B cell (primary cell): ENCODE measurements around the gene NSUN6. TPM values are rescaled to one million over a fixed set of nuclear protein-coding genes. Genes with fewer than 3 reads are reported as not detected.

Experiments
- ATAC-seq: fragments of 200-7000 bp; cut with Tn5 transposase; one replicate; pipeline ENCODE4 v1.10.0; 2021; ENCODE audit warnings: low read depth, mild to moderate bottlenecking, moderate number of reproducible peaks, moderate library complexity
- CTCF ChIA-PET: fragments of 350-600 bp; sonication (Branson Sonifier 250); formaldehyde crosslinking; loops from one replicate; lab custom pipeline; 2021; ENCODE audit warnings: antibody characterized with exemption, inconsistent platforms; lab: Charles Lee
- POLR2A ChIA-PET: fragments of 350-600 bp; sonication (Branson Sonifier 250); formaldehyde crosslinking; loops from one replicate; lab custom pipeline; 2021; ENCODE audit warnings: antibody characterized with exemption; lab: Charles Lee
- DNase-seq: peaks from one replicate; pipeline ENCODE4 v3.0.0; 2013
- H2AFZ ChIP-seq: 2 replicates; pipeline ENCODE4 v1.6.1; 2012; ENCODE audit warnings: mild to moderate bottlenecking, low read depth, low read length; ENCODE audit not compliant: insufficient read depth, poor library complexity, severe bottlenecking
- H3K27ac ChIP-seq, 2 donors: 1 replicate in 1 of 2; 2 replicates in 1 of 2; pipeline ENCODE4 v1.5.1; 2012 to 2013; ENCODE audit warnings: low read length in 2 of 2, mild to moderate bottlenecking in 2 of 2, moderate library complexity in 1 of 2
- H3K27me3 ChIP-seq, 4 experiments: fragments of 200-600 bp in 1 of 4; sonication (generic) in 1 of 4; replicated peaks in 1 of 4; 1 replicate in 2 of 4; 2 replicates in 2 of 4; pipeline versions ENCODE4 v1.6.1 to v1.7.0; 2013 to 2016; ENCODE audit warnings: low read length in 3 of 4, mild to moderate bottlenecking in 2 of 4, mixed read lengths in 1 of 4, moderate library complexity in 1 of 4; ENCODE audit not compliant: insufficient read depth in 4 of 4, control insufficient read depth in 3 of 4; ENCODE audit errors: control extremely low read depth in 1 of 4
- H3K36me3 ChIP-seq, 2 experiments: replicated peaks in 1 of 2; 1 replicate in 1 of 2; 2 replicates in 1 of 2; pipeline versions ENCODE4 v1.6.1 to v1.7.1; 2013; ENCODE audit warnings: low read length in 1 of 2; ENCODE audit not compliant: insufficient read depth in 2 of 2, control insufficient read depth in 1 of 2; ENCODE audit errors: control extremely low read depth in 1 of 2, extremely low read depth in 1 of 2
- H3K4me1 ChIP-seq, 2 donors: fragments of 200-600 bp in 1 of 2; sonication (generic) in 1 of 2; 1 replicate in 1 of 2; 2 replicates in 1 of 2; pipeline versions ENCODE4 v1.5.1 to v1.6.1; 2013 to 2017; ENCODE audit warnings: low read length in 2 of 2; ENCODE audit not compliant: control insufficient read depth in 2 of 2, insufficient read depth in 2 of 2
- H3K4me2 ChIP-seq: replicated peaks from 2 replicates; pipeline ENCODE3; 2012; ENCODE audit warnings: mild to moderate bottlenecking, low read depth, low read length; ENCODE audit not compliant: poor library complexity, severe bottlenecking
- H3K4me3 ChIP-seq, 5 experiments: fragments of 200-600 bp in 1 of 5; sonication (generic) in 1 of 5; 1 replicate in 3 of 5; 2 replicates in 2 of 5; pipeline versions ENCODE4 v1.5.1 to v1.7.0; 2011 to 2016; ENCODE audit warnings: low read length in 4 of 5, mild to moderate bottlenecking in 4 of 5, low read depth in 2 of 5, control low read depth in 1 of 5, moderate library complexity in 1 of 5; ENCODE audit not compliant: insufficient read depth in 1 of 5; ENCODE audit errors: control extremely low read depth in 1 of 5, extremely low read depth in 1 of 5
- H3K79me2 ChIP-seq: fragments of 200-600 bp; sonication (generic); one replicate; pipeline ENCODE4 v1.6.0; 2016; ENCODE audit warnings: low read length; ENCODE audit not compliant: control insufficient read depth, insufficient read depth
- H3K9ac ChIP-seq: fragments of 200-600 bp; sonication (generic); 2 replicates; pipeline ENCODE4 v1.6.1; 2017; ENCODE audit warnings: mild to moderate bottlenecking, low read length, moderate library complexity
- H3K9me3 ChIP-seq, 3 donors: one replicate each; pipeline versions ENCODE4 v1.6.1 to v1.7.1; 2013; ENCODE audit warnings: low read length in 2 of 3; ENCODE audit not compliant: control insufficient read depth in 2 of 3, insufficient read depth in 1 of 3; ENCODE audit errors: control extremely low read depth in 1 of 3
- H4K20me1 ChIP-seq: 2 replicates; pipeline ENCODE4 v1.6.0; 2012; ENCODE audit warnings: mild to moderate bottlenecking, low read length; ENCODE audit not compliant: insufficient read depth, control insufficient read depth, poor library complexity, severe bottlenecking
- H3K27ac Mint-ChIP-seq: one replicate; pipeline ENCODE4 v1.8.0; 2021; ENCODE audit warnings: mixed read lengths
- H3K27me3 Mint-ChIP-seq: one replicate; pipeline ENCODE4 v1.8.0; 2021; ENCODE audit warnings: mixed read lengths
- H3K4me1 Mint-ChIP-seq: one replicate; pipeline ENCODE4 v1.8.0; 2021; ENCODE audit warnings: mixed read lengths
- H3K4me3 Mint-ChIP-seq: one replicate; pipeline ENCODE4 v1.8.0; 2021; ENCODE audit warnings: mixed read lengths
- H3K9me3 Mint-ChIP-seq: one replicate; pipeline ENCODE4 v1.8.0; 2022; ENCODE audit warnings: mixed read lengths; ENCODE audit not compliant: insufficient read depth
- EZH2 ChIP-seq: IDR thresholded peaks from 2 replicates; pipeline ENCODE4 v1.6.1; 2012; ENCODE audit warnings: borderline replicate concordance, low read depth, mild to moderate bottlenecking, moderate library complexity, low read length; ENCODE audit not compliant: insufficient read depth, poor library complexity, severe bottlenecking
- WGBS: methylation state at CpG from one replicate; pipeline ENCODE4 v1.1.5; 2013; ENCODE audit warnings: missing lambda C conversion rate; ENCODE audit not compliant: insufficient coverage; 5-methylcytosine and 5-hydroxymethylcytosine counted together
- intact Hi-C: fragments of 100-400 bp; cut with micrococcal nuclease; formaldehyde crosslinking; loops from one replicate; pipeline ENCODE4 v1.10.0; 2022
- polyA plus RNA-seq: library from polyadenylated mRNA; depleted of rRNA; stranded (reverse); fragments of >200 nt; gene quantifications from 2 replicates; pipeline ENCODE4 v1.2.3, GENCODE V29; 2012
- total RNA-seq, 2 donors: library from RNA; stranded (reverse); fragments of 120-200 nt in 1 of 2; gene quantifications; 1 replicate in 1 of 2; 2 replicates in 1 of 2; pipeline versions ENCODE4 v1.2.3 to v1.2.4, GENCODE V29; 2013 to 2022
- TF ChIP-seq, protein P1 (sequence below): fragments of 200-600 bp; IDR thresholded peaks from one replicate; pipeline ENCODE4 v1.8.0; 2022; ENCODE audit warnings: antibody characterized with exemption, mild to moderate bottlenecking

Gene NSUN6
- total and polyA plus RNA-seq, 2 donors (not counting 1 experiment from before 2014, with no cell fraction given), result 13.4 to 27.9 TPM

GRCh38 chr10:18576586-18576985 is 74.8 kb downstream of the NSUN6 start:
- H3K4me3 Mint-ChIP-seq, result no peak overlapping the region
- whole genome bisulfite sequencing, result 100% methylated on average over 2 of the region's 6 CpGs
- Histone ChIP-seq H3K27ac (no peak overlapping the region), H3K4me2 (no peak overlapping the region), H3K9ac (no peak overlapping the region), H3K79me2 (no peaks in the 10 kb centered on the region), H3K9me3 (peaks cover 0 to 13% (median 2%) of the 10 kb centered on the region in 3 donors), H3K4me1 (no peaks in the 10 kb centered on the region), H4K20me1 (no peaks in the 10 kb centered on the region), H3K27me3 (no peaks in the 10 kb centered on the region), H2AFZ (no peak overlapping the region), H3K36me3 (peaks cover 2 to 22% of the 10 kb centered on the region in 2 experiments), H3K4me3 (no peak overlapping the region)
- DNase-seq, result no peak
- H3K4me1 Mint-ChIP-seq, result no peaks in the 10 kb centered on the region
- no peak overlapping the region for H3K27ac Mint-ChIP-seq
- intact Hi-C loops, result no loop called here
- no peaks in the 10 kb centered on the region for H3K27me3 Mint-ChIP-seq
- ATAC-seq, result no peak
- TF ChIP-seq EZH2, result no peak
- TF ChIP-seq, protein P1, sequence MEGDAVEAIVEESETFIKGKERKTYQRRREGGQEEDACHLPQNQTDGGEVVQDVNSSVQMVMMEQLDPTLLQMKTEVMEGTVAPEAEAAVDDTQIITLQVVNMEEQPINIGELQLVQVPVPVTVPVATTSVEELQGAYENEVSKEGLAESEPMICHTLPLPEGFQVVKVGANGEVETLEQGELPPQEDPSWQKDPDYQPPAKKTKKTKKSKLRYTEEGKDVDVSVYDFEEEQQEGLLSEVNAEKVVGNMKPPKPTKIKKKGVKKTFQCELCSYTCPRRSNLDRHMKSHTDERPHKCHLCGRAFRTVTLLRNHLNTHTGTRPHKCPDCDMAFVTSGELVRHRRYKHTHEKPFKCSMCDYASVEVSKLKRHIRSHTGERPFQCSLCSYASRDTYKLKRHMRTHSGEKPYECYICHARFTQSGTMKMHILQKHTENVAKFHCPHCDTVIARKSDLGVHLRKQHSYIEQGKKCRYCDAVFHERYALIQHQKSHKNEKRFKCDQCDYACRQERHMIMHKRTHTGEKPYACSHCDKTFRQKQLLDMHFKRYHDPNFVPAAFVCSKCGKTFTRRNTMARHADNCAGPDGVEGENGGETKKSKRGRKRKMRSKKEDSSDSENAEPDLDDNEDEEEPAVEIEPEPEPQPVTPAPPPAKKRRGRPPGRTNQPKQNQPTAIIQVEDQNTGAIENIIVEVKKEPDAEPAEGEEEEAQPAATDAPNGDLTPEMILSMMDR, result no peak
- ChIA-PET POLR2A (no interaction called here), CTCF (interaction anchor here (0.6 kb wide), 1 partner anchor 7 kb away, joined by 3 read pairs; no protein-coding TSS in a partner anchor)
- H3K9me3 Mint-ChIP-seq, result peaks cover 9% of the 10 kb centered on the region

- H3K4me3 ChIP-seq, result no peak overlapping the region
- TF ChIP-seq, protein P1, result peak; percentile 18
- no peak for TF ChIP-seq EZH2
- H3K4me1 Mint-ChIP-seq, result no peaks in the 10 kb centered on the region
- H3K9me3 ChIP-seq, result peaks cover 0 to 41% (median 4%) of the 10 kb centered on the region in 3 donors
- no peak overlapping the region for H3K27ac ChIP-seq
- ChIA-PET CTCF (no interaction called here), POLR2A (no interaction called here)
- H3K79me2 ChIP-seq, result no peaks in the 10 kb centered on the region
- ATAC-seq (no peak), DNase-seq (no peak)
- H3K4me3 Mint-ChIP-seq, result no peak overlapping the region
- no peaks in the 10 kb centered on the region for H3K4me1 ChIP-seq
- 95% methylated on average over 8 of the region's 8 CpGs for WGBS
- peaks cover 7% of the 10 kb centered on the region for H3K9me3 Mint-ChIP-seq
- H3K9ac ChIP-seq, result no peak overlapping the region
- peaks cover 0 to 3% of the 10 kb centered on the region in 2 experiments for H3K36me3 ChIP-seq
- no peak overlapping the region for H3K27ac Mint-ChIP-seq
- no peak overlapping the region for H3K4me2 ChIP-seq
- no peaks in the 10 kb centered on the region for H3K27me3 ChIP-seq
- no peak overlapping the region for H2AFZ ChIP-seq
- no peaks in the 10 kb centered on the region for H3K27me3 Mint-ChIP-seq
- H4K20me1 ChIP-seq, result no peaks in the 10 kb centered on the region
- intact Hi-C loops, result no loop called here
Observed at GRCh38 chr10:18572959-18573561, 78.3 kb downstream of the NSUN6 start.
